HEK293 (cell line): ENCODE results near the gene DMD.

Experiments
- CTCF ChIA-PET: fragments of 350-600 bp; formaldehyde crosslinking; extraction: SDS; loops from one replicate; lab custom pipeline; 2021; ENCODE audit warnings: antibody characterized with exemption; lab: Yijun Ruan, JAX
- POLR2A ChIA-PET: fragments of 300-600 bp; formaldehyde crosslinking; extraction: SDS; loops from one replicate; lab custom pipeline; 2020; ENCODE audit warnings: antibody characterized with exemption, inconsistent platforms; lab: Yijun Ruan, JAX
- H3K27ac ChIP-seq: fragments of 200-500 bp; sonication (Bioruptor generic); 2 replicates; pipeline ENCODE4 v1.5.1; 2014; ENCODE audit warnings: low read depth, low read length, control low read depth, inconsistent platforms; ENCODE audit errors: extremely low read depth
- H3K36me3 ChIP-seq, 2 experiments: fragments of 200-500 bp in 1 of 2; sonication (Bioruptor generic) in 1 of 2; 1 replicate in 1 of 2; 2 replicates in 1 of 2; pipeline ENCODE4 v1.5.1; 2014 to 2017; ENCODE audit warnings: inconsistent platforms in 2 of 2, low read length in 2 of 2; ENCODE audit not compliant: control insufficient read depth in 2 of 2, insufficient read depth in 1 of 2
- H3K4me1 ChIP-seq: fragments of 200-500 bp; sonication (Bioruptor generic); 2 replicates; pipeline ENCODE4 v1.5.1; 2014; ENCODE audit warnings: mild to moderate bottlenecking, low read length, inconsistent platforms; ENCODE audit not compliant: control insufficient read depth, insufficient read depth
- H3K4me3 ChIP-seq: 2 replicates; pipeline ENCODE4 v1.5.1; 2011; ENCODE audit warnings: low read depth, mild to moderate bottlenecking, control low read depth, low read length, moderate library complexity
- H3K9me3 ChIP-seq: fragments of 200-500 bp; sonication (Bioruptor generic); 2 replicates; pipeline ENCODE4 v1.5.1; 2014; ENCODE audit warnings: low read depth, low read length, inconsistent platforms; ENCODE audit not compliant: control insufficient read depth, insufficient read depth
- BCL11A ChIP-seq: fragments of 450-650 bp; formaldehyde crosslinking; IDR thresholded peaks from 2 replicates; pipeline ENCODE4 v1.5.1; 2016; ENCODE audit warnings: low read depth, missing biosample characterization, missing genetic modification characterization
- IKZF3 ChIP-seq: fragments of 450-650 bp; IDR thresholded peaks from 2 replicates; pipeline ENCODE4 v1.5.0; 2018; ENCODE audit warnings: missing biosample characterization, mild to moderate bottlenecking, missing genetic modification characterization, moderate library complexity
- INSM2 ChIP-seq: fragments of 450-650 bp; formaldehyde crosslinking; IDR thresholded peaks from 2 replicates; pipeline ENCODE4 v1.5.1; 2016; ENCODE audit warnings: missing biosample characterization, missing genetic modification characterization
- KLF1 ChIP-seq: fragments of 450-650 bp; formaldehyde crosslinking; IDR thresholded peaks from 2 replicates; pipeline ENCODE4 v1.5.1; 2016; ENCODE audit warnings: missing biosample characterization, missing genetic modification characterization
- KLF10 ChIP-seq: fragments of 450-650 bp; IDR thresholded peaks from 2 replicates; pipeline ENCODE4 v1.5.1; 2018; ENCODE audit warnings: missing biosample characterization, mild to moderate bottlenecking, missing genetic modification characterization
- KLF16 ChIP-seq: fragments of 450-650 bp; formaldehyde crosslinking; IDR thresholded peaks from 2 replicates; pipeline ENCODE4 v1.5.1; 2017; ENCODE audit warnings: missing biosample characterization, missing genetic modification characterization
- MZF1 ChIP-seq: fragments of 450-650 bp; formaldehyde crosslinking; IDR thresholded peaks from 2 replicates; pipeline ENCODE4 v1.5.1; 2017; ENCODE audit warnings: missing biosample characterization, missing genetic modification characterization, borderline replicate concordance
- SP7 ChIP-seq: fragments of 450-650 bp; formaldehyde crosslinking; IDR thresholded peaks from 2 replicates; pipeline ENCODE4 v1.5.1; 2016; ENCODE audit warnings: missing biosample characterization, missing genetic modification characterization
- ZBTB17 ChIP-seq: fragments of 450-650 bp; formaldehyde crosslinking; IDR thresholded peaks from 2 replicates; pipeline ENCODE4 v1.5.1; 2016; ENCODE audit warnings: missing biosample characterization, missing genetic modification characterization
- ZBTB20 ChIP-seq: fragments of 450-650 bp; formaldehyde crosslinking; IDR thresholded peaks from 2 replicates; pipeline ENCODE4 v1.5.1; 2016; ENCODE audit warnings: missing biosample characterization, missing genetic modification characterization
- ZBTB7A ChIP-seq: fragments of 450-650 bp; formaldehyde crosslinking; IDR thresholded peaks from 2 replicates; pipeline ENCODE4 v1.5.1; 2016; ENCODE audit warnings: low read depth, missing biosample characterization, missing genetic modification characterization
- ZFP41 ChIP-seq: fragments of 450-650 bp; formaldehyde crosslinking; IDR thresholded peaks from 2 replicates; pipeline ENCODE4 v1.5.1; 2016; ENCODE audit warnings: missing biosample characterization, missing genetic modification characterization, borderline replicate concordance
- ZNF112 ChIP-seq: fragments of 450-650 bp; formaldehyde crosslinking; IDR thresholded peaks from 2 replicates; pipeline ENCODE4 v1.5.0; 2017; ENCODE audit warnings: missing biosample characterization, missing genetic modification characterization
- ZNF146 ChIP-seq: fragments of 450-650 bp; formaldehyde crosslinking; IDR thresholded peaks from 2 replicates; pipeline ENCODE4 v1.5.1; 2016; ENCODE audit warnings: missing biosample characterization, missing genetic modification characterization
- ZNF169 ChIP-seq: fragments of 450-650 bp; formaldehyde crosslinking; IDR thresholded peaks from 2 replicates; pipeline ENCODE4 v1.5.1; 2016; ENCODE audit warnings: missing biosample characterization, missing genetic modification characterization
- ZNF18 ChIP-seq: fragments of 450-650 bp; formaldehyde crosslinking; IDR thresholded peaks from 2 replicates; pipeline ENCODE4 v1.5.1; 2016; ENCODE audit warnings: missing biosample characterization, missing genetic modification characterization
- ZNF184 ChIP-seq: fragments of 450-650 bp; IDR thresholded peaks from 2 replicates; pipeline ENCODE4 v1.5.1; 2018; ENCODE audit warnings: missing biosample characterization, mild to moderate bottlenecking, missing genetic modification characterization
- ZNF274 ChIP-seq, 2 experiments: fragments of 200-500 bp in 1 of 2; fragments of 450-650 bp in 1 of 2; sonication (Bioruptor generic) in 1 of 2; formaldehyde crosslinking in 1 of 2; IDR thresholded peaks; 2 replicates each; pipeline versions ENCODE4 v1.5.1 to v1.6.1; 2014 to 2016; ENCODE audit warnings: borderline replicate concordance in 1 of 2, inconsistent platforms in 1 of 2, low read length in 1 of 2, missing biosample characterization in 1 of 2, missing genetic modification characterization in 1 of 2
- ZNF280C ChIP-seq: fragments of 450-650 bp; formaldehyde crosslinking; IDR thresholded peaks from 2 replicates; pipeline ENCODE4 v1.5.1; 2016; ENCODE audit warnings: missing biosample characterization, missing genetic modification characterization
- ZNF426 ChIP-seq: fragments of 450-650 bp; formaldehyde crosslinking; IDR thresholded peaks from 2 replicates; pipeline ENCODE4 v1.5.1; 2017; ENCODE audit warnings: missing biosample characterization, missing genetic modification characterization, mild to moderate bottlenecking, inconsistent platforms, moderate library complexity
- ZNF433 ChIP-seq: fragments of 450-650 bp; formaldehyde crosslinking; IDR thresholded peaks from 2 replicates; pipeline ENCODE4 v1.5.1; 2016; ENCODE audit warnings: missing biosample characterization, missing genetic modification characterization, low read depth
- ZNF514 ChIP-seq: fragments of 450-650 bp; formaldehyde crosslinking; IDR thresholded peaks from 2 replicates; pipeline ENCODE4 v1.5.1; 2016; ENCODE audit warnings: missing biosample characterization, missing genetic modification characterization
- ZNF530 ChIP-seq: fragments of 450-650 bp; formaldehyde crosslinking; IDR thresholded peaks from 2 replicates; pipeline ENCODE4 v1.5.1; 2016; ENCODE audit warnings: low read depth, missing biosample characterization, missing genetic modification characterization
- ZNF571 ChIP-seq: fragments of 450-650 bp; formaldehyde crosslinking; IDR thresholded peaks from 2 replicates; pipeline ENCODE4 v1.5.0; 2017; ENCODE audit warnings: missing biosample characterization, missing genetic modification characterization
- ZNF585B ChIP-seq: fragments of 450-650 bp; formaldehyde crosslinking; IDR thresholded peaks from 2 replicates; pipeline ENCODE4 v1.5.1; 2016; ENCODE audit warnings: missing biosample characterization, missing genetic modification characterization
- ZSCAN18 ChIP-seq: fragments of 450-650 bp; formaldehyde crosslinking; IDR thresholded peaks from 2 replicates; pipeline ENCODE4 v1.5.1; 2016; ENCODE audit warnings: missing biosample characterization, missing genetic modification characterization
- TF ChIP-seq, protein P1 (sequence below): sonication (generic); formaldehyde crosslinking; IDR thresholded peaks from 2 replicates; pipeline ENCODE4 v1.8.1; 2022; ENCODE audit warnings: mild to moderate bottlenecking, moderate library complexity, missing genetic modification reagents

DMD gene

DNA sequence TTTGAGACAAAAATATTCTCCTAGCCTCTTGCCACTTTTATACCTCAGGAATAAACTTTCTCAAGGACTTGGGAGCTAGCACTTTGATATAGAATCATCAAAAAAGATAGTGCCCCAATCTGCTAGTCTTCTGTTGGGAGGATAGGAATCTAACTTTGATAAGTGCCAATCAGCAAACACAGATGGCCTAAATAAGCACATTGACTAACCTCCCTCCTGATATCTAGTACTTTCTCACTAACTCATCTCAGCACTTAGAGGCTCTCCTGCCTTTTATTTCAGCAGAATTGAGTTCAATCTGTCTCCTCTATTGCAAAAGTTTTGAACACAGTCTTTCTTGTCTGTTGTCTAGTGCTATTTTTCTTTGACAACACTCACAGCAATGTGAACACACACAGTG, 1341.1 kb downstream of the DMD start (continued):
- TF ChIP-seq, protein P1, sequence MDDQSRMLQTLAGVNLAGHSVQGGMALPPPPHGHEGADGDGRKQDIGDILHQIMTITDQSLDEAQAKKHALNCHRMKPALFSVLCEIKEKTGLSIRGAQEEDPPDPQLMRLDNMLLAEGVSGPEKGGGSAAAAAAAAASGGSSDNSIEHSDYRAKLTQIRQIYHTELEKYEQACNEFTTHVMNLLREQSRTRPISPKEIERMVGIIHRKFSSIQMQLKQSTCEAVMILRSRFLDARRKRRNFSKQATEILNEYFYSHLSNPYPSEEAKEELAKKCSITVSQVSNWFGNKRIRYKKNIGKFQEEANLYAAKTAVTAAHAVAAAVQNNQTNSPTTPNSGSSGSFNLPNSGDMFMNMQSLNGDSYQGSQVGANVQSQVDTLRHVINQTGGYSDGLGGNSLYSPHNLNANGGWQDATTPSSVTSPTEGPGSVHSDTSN (CRISPR knock-in tag): no peak

- Histone ChIP-seq H3K4me1 (no peaks in the 10 kb centered on the region), H3K4me3 (no peak overlapping the region), H3K9me3 (no peaks in the 10 kb centered on the region), H3K27ac (no peak overlapping the region), H3K36me3 (no peaks in the 10 kb centered on the region)
- CTCF ChIA-PET: no interaction called here
- no peak for TF ChIP-seq MZF1 (tag by site-specific recombination)
- TF ChIP-seq KLF16: no peak
- no peak for TF ChIP-seq IKZF3 (tag by site-specific recombination)
- no peak for TF ChIP-seq ZNF585B (tag by site-specific recombination)
- TF ChIP-seq ZBTB7A: no peak
- no peak for TF ChIP-seq ZNF169 (tag by site-specific recombination)
- TF ChIP-seq ZNF112 (tag by site-specific recombination): no peak
- no peak for TF ChIP-seq ZNF18
- TF ChIP-seq ZNF571: no peak
- TF ChIP-seq, protein P1 (CRISPR knock-in tag): no peak
- no peak for TF ChIP-seq ZNF280C
- no peak for TF ChIP-seq SP7 (tag by site-specific recombination)
- POLR2A ChIA-PET: no interaction called here
Observed at GRCh38 chrX:31860686-31861085, 1350.7 kb downstream of the DMD start.

DNA sequence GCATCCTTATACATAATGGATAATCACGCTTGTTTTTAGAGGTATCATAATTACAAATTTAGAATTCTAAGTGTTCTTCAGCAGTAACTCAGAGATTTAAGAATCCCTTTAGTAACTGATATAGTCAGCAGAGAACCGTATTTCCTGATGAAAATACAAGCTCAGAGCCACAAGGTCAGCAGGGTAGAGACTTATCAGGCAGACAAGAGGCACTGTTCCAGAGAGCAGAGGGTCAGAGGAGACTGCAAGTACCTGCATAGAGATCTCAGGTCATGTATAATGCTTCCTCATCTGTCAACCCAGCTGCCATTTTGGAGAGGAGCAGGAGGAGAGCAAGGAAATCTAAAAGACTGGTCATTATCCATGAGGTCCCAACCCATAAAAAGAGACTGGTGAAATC, 1352.4 kb downstream of the DMD start:
- H3K4me3 ChIP-seq: no peak overlapping the region
- ChIA-PET POLR2A (no interaction called here), CTCF (no interaction called here)
- no peak overlapping the region for H3K27ac ChIP-seq
- H3K36me3 ChIP-seq: no peaks in the 10 kb centered on the region
- H3K9me3 ChIP-seq: no peaks in the 10 kb centered on the region
- TF ChIP-seq INSM2: no peak
- no peak for TF ChIP-seq ZSCAN18
- no peak for TF ChIP-seq ZNF433 (tag by site-specific recombination)
- no peak for TF ChIP-seq ZNF274 (IDR thresholded peaks at IDR 0.05; ENCODE audit: low read length)
- no peak for TF ChIP-seq ZNF274 (tag by site-specific recombination; IDR thresholded peaks at IDR 0.05; ENCODE audit: borderline replicate concordance)
- no peak for TF ChIP-seq KLF10 (tag by site-specific recombination)
- TF ChIP-seq ZFP41 (tag by site-specific recombination): no peak
- TF ChIP-seq ZNF146 (tag by site-specific recombination): no peak
- no peak for TF ChIP-seq KLF1 (tag by site-specific recombination)
- TF ChIP-seq ZNF426 (tag by site-specific recombination): no peak
- no peak for TF ChIP-seq ZBTB20
- no peak for TF ChIP-seq ZNF514 (tag by site-specific recombination)
- TF ChIP-seq ZNF530 (tag by site-specific recombination): no peak
- no peak for TF ChIP-seq ZNF184
- no peak for TF ChIP-seq ZBTB17 (tag by site-specific recombination)
- no peak for TF ChIP-seq BCL11A
- H3K4me1 ChIP-seq: no peaks in the 10 kb centered on the region
